Stimulated activated CD8-positive, alpha-beta memory T cell treated with anti-CD3 and anti-CD28 coated beads, Interleukin-7, amount 100 ng/mL, for 4 hours (primary cell): ENCODE measurements around the gene HLA-B.
"Not testable (repeated sequence)": the region's sequence is repeated elsewhere in the genome, so short reads cannot be mapped to it uniquely, and the experiment has no call there.

Source experiments
- DNase-seq, 2 donors: peaks; one replicate each; pipeline ENCODE4 v3.0.0-alpha.2; 2020; ENCODE audit warnings: low read depth in 2 of 2

HLA-B gene

DNA sequence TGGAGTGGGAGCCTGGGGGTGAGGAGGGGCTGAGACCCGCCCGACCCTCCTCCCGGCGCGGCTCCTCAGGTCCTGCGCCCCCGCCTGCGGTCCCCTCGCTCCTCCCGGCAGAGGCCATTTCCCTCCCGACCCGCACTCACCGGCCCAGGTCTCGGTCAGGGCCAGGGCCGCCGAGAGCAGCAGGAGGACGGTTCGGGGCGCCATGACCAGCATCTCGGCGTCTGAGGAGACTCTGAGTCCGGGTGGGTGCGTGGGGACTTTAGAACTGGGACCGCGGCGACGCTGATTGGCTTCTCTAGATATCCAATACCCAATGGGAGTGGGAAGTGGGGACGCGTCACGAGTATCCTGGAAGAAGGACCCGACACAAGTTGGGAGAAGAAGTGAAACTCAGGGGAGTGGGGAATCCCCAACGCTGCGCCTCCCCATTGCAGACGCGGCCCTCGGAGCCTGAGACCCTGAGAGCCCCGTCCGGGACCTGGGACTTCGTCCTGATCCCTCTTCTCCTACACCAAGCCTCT lies at the start of gene HLA-B:
Gene HLA-B (minus strand): TSS at position 234 of the 521 bp plus-strand sequence. CDS start 21 bp downstream, at position 213.
- DNase-seq, result peak; percentile 71 to 74

DNA sequence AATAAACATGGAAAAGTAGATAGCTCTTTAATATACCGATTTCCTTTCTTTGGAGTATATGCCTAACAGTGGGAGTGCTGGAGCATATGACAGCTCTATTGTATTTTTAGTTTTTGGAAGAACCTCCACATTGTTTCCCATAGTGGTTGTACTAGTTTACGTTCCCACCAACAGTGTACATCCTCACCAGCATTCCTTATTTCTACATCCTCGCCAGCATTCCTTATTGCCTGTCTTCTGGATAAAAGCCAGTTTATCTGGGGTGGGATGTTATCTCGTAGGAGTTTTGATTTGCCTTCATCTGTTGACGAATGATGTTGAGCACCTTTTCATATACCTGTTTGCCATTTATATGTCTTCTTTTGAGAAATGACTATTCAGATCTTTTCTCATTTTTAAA lies 49.0 kb upstream of the HLA-B start:
- DNase-seq, result no peak

DNA sequence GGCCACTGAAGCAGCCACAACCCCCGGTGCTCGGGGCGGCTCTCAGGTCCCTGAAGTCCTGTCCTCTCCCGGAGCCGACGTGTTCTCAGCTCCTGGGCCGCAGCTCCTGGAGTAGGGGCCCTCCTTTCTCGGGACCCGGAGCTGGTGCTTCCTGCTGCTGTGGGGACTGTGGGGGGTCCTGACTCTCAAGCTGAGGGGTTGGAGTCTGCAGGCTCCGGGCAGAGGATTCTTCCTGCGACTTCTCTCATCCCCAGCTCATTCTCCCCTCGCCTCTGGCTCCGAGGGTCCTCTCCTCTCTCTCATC lies 47.0 kb upstream of the HLA-B start:
- not testable (repeated sequence) for DNase-seq

GRCh38 chr6:31403283-31404060 lies 46.5 kb upstream of the HLA-B start, which contains the start of gene MICA:
TSS of gene MICA (plus strand) at chr6:31403595. CDS start at chr6:31403633, 38 bp downstream.
- DNase-seq, result peak; percentile 48 to 64

DNA sequence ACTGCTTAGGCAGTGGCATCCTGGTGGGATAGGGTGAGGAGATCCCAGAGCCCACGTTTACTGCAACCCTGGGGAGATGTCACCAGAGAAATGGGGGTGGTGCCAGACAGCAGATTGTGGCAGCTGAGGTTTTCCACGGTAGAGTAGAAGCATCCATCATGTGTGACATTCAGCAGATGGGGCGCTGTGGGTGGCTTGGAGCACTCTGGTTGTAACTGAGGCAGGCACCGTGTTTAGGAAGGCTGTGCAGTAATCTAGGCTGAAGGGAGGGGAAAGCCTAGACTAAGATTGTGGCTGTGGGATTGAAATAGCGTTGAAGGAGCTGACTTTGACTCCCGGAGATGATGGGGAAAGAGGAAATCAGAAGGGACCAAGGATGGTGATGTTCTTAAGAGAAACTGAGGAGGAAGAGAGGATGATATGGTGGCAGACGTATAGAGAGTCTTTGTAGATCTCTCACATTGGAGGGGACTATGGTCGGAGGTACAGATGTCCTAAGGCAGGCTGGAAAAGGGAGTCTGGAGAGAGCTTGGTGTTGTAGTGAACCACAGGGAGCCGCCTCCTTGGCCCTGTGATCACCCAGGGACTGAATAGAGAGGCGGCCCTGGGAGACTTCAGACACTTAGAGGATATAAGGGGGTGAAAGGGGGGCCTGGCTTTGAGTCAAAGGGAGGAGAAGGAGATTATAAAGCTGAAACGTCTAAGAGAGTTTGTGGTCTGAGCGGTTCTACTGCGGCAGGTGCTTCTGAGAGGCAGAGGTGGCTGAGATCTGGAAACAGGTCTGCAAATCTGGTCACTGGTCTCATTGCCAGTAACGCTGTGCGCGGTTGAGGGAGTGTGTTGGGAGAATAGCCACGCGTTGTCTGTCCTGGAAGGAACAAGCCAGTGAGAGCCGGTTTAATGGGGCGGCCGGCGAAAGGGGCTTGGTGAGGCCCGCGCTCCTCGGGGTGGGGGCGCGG lies 45.6 kb upstream of the HLA-B start:
- DNase-seq, result peak in 1 of 2 donors; percentile 26

GRCh38 chr6:31401403-31401802 lies 44.4 kb upstream of the HLA-B start:
- DNase-seq, result no peak

- DNase-seq, result peak; percentile 58 to 73
Observed at GRCh38 chr6:31400467-31401289, 43.7 kb upstream of the HLA-B start.

DNA sequence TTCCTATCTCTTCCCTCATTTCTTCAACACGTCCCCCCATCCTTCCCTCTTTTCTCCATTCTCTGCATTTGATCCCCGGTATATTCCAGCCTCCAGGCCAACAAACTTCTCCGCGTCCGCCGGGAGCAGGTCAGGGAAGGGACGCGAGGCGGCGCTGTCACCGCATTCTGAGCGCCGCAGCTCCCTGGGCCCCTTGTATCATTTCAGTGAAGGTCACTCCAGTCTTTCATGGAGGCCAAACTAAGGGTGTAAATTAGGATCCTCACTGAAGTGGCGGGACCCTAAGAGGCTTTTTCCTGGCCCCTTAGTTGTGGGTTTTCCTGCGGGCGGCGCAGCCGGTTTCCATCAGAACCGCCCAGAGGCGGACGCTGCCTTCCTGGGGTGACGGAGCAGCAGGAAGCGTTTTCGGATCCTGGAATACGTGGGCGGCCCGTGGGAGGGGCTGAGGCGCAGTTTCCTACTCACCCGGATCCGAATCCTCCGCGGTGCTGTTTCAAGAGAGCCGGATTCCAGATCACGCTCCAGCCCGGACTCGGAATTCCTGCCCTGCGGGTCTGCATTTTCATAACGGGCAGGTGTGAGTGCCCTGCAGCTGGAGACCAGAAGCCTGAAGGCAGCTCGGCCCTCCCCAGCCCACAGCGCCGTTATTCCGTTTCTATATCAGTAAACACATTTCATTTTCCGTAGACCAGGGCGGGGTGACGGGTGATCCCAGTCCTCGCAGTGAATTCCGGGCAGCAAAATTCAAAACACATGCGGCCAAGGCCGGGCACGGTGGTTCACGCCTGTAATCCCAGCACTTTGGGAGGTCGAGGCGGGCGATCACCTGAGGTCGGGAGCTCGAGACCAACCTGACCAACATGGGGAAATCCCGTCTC lies 42.8 kb upstream of the HLA-B start:
- peak; percentile 49 to 59 for DNase-seq

DNA sequence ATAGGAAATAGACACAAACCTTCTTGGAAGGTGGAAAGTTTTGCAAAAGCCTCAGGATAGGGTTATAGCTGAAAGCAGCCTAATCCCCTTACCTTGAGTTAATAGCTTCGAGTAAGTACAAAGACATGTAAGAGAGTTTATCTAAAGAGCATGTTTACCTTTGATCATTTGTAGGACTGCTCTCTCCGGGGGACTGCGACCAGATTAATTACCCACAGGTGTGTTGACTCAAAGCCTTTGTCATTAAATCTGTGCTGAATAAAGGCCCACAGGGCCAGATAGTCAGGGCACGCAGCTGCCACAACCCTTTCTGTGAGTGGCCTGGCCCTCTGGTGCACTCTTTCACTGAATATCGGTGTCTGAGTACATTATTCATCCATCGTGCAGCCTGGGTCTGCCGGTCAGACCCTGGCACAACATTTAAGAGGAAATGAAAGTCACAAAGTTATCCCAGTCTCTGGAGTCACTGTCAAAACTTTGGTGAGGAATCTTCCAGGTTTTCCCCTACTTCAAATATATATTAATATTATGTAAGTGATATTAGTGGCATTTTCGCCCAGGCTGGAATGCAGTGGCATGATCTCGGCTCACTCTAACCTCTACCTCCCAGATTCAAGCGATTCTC lies 41.0 kb upstream of the HLA-B start:
- no peak for DNase-seq

DNA sequence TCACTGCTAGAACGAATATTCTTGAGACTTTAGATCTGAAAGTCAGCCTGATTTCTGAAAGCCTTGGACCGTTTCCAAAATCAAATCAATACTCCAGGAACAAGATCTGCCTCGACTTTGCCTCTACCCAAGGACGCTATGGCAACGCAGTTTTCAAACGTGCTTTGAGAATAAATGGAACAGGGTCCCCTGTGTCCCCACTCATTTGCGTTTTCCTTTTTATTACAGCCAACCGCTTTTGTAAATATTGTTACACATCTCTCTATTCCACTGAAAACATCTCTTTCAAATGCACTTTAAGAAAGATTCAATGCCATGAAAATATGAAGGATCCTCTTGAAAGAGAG lies 40.1 kb upstream of the HLA-B start:
- not testable (repeated sequence) for DNase-seq

DNA sequence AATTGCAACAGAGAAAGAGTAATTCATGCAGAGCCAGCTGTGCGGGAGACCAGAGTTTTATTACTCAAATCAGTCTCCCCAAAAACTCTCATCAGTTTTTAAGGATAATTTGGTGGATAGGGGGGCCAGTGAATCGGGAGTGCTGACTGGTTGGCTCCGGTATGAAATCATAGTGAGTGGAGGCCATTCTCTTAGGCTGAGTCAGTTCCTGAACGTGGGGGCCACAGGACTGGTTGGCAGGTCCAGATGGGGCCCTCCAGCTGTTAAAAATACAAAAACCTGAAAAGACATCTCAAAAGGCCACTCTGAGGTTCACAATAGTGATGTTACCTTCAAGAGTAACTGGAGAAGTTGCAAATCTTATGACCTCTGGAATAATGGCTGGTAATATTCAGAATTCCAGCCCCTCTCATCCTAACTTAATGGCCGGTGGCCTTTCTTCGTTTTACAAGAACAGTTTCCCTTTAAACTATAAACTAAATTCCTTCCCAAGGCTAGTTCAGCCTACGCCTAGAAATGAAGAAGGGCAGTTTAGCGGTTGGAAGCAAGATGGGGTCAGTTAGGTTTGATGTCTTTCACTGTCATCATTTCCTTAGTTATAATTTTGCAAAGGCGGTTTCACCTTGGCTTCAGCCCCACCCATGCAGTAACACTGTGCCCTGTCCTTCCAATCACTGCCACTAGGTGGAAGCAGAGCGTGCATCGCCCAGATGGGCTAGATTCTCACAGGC lies 39.6 kb upstream of the HLA-B start:
- DNase-seq, result peak; percentile 68 to 83

GRCh38 chr6:31395832-31396231 lies 38.9 kb upstream of the HLA-B start:
- no peak for DNase-seq

DNA sequence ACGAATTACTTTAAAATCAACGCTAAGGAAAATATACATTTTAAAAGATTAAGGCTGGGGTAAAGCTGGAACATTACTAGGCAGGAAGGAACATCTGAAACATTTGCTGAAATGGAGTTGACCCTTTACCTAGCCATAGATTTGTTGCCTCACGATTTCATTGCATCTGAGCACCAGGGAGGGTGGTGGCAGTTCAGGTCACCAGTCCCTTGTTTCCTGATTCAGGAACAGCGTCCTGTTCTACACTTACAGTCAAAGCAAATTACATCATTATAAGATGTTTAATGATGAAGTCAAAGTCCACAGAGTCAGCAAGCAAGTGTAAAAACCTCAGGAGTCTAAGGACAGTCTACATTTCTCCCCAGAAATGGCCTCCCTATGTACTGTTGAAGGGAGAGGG lies 37.4 kb upstream of the HLA-B start:
- DNase-seq, result no peak

GRCh38 chr6:31393932-31394331 lies 37.0 kb upstream of the HLA-B start:
- no peak for DNase-seq

- not testable (repeated sequence) for DNase-seq
Observed at GRCh38 chr6:31389802-31390132, 32.8 kb upstream of the HLA-B start.

- not testable (repeated sequence) for DNase-seq
Observed at GRCh38 chr6:31388916-31389801, 32.2 kb upstream of the HLA-B start.

GRCh38 chr6:31386977-31387376 lies 30.0 kb upstream of the HLA-B start:
- no peak for DNase-seq

GRCh38 chr6:31386099-31386498 lies 29.1 kb upstream of the HLA-B start:
- no peak for DNase-seq

- no peak for DNase-seq
Observed at GRCh38 chr6:31385041-31385440, 28.1 kb upstream of the HLA-B start.
